Osteocyte (in vitro differentiated cells): ENCODE results near the gene PRR20G. TPM values are rescaled to one million over a fixed set of nuclear protein-coding genes. Genes with fewer than 3 reads are reported as not detected.
"Not testable (repeated sequence)": the region's sequence is repeated elsewhere in the genome, so short reads cannot be mapped to it uniquely, and the experiment has no call there.

ENCODE experiments used
- DNase-seq: peaks from one replicate; pipeline ENCODE4 v3.0.0; 2021; ENCODE audit warnings: mixed read lengths; ENCODE audit not compliant: unreplicated experiment; ENCODE audit errors: extremely low spot score
- H3K27ac Mint-ChIP-seq: one replicate; pipeline ENCODE4 v1.8.0; 2021; ENCODE audit warnings: mild to moderate bottlenecking, mixed read lengths; ENCODE audit not compliant: unreplicated experiment
- H3K27me3 Mint-ChIP-seq: one replicate; pipeline ENCODE4 v1.8.0; 2021; ENCODE audit warnings: mixed read lengths; ENCODE audit not compliant: unreplicated experiment
- H3K36me3 Mint-ChIP-seq: one replicate; pipeline ENCODE4 v1.8.0; 2021; ENCODE audit warnings: mixed read lengths; ENCODE audit not compliant: unreplicated experiment
- H3K4me1 Mint-ChIP-seq: one replicate; pipeline ENCODE4 v1.8.0; 2021; ENCODE audit warnings: mixed read lengths; ENCODE audit not compliant: unreplicated experiment
- H3K4me3 Mint-ChIP-seq: one replicate; pipeline ENCODE4 v1.8.0; 2021; ENCODE audit warnings: mild to moderate bottlenecking, moderate library complexity, mixed read lengths; ENCODE audit not compliant: unreplicated experiment
- H3K9me3 Mint-ChIP-seq: one replicate; pipeline ENCODE4 v1.8.0; 2021; ENCODE audit warnings: mixed read lengths; ENCODE audit not compliant: unreplicated experiment
- total RNA-seq: library from RNA; stranded (reverse); gene quantifications from 2 replicates; pipeline ENCODE4 v1.2.1, GENCODE V29; 2021
- TF ChIP-seq, protein P1 (sequence below): fragments of 200-600 bp; sonication (generic); IDR thresholded peaks from 2 replicates; pipeline ENCODE4 v1.5.0; 2021; ENCODE audit warnings: antibody characterized with exemption, mild to moderate bottlenecking, moderate library complexity

The PRR20G gene
- total RNA-seq, 1 donor from 2014 or later: not detected

DNA sequence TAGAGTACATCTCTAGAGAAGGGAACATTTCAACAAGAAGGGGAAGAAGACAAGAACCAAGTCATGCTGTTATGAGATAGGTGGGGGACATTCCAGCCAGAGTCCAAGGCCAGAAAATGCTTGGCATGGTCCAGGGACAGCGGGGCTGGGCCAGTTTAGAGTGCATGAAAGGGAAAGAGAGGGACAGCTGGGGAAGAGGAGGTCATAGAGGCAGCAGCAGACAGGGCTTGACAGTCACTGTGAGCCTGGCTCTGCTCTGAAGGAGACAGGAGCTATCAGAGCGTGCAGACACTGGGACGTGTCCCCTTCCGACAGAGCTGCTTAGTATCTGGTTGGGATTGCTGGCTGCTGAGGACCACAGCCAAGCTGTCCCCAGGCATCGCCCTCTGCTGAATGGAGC, 35.7 kb upstream of the PRR20G start:
- peaks cover 6% of the 10 kb centered on the region for H3K9me3 Mint-ChIP-seq
- no peaks in the 10 kb centered on the region for H3K4me1 Mint-ChIP-seq
- H3K4me3 Mint-ChIP-seq: no peak overlapping the region
- H3K36me3 Mint-ChIP-seq: no peaks in the 10 kb centered on the region
- DNase-seq: no peak
- no peak overlapping the region for H3K27ac Mint-ChIP-seq
- TF ChIP-seq, protein P1, sequence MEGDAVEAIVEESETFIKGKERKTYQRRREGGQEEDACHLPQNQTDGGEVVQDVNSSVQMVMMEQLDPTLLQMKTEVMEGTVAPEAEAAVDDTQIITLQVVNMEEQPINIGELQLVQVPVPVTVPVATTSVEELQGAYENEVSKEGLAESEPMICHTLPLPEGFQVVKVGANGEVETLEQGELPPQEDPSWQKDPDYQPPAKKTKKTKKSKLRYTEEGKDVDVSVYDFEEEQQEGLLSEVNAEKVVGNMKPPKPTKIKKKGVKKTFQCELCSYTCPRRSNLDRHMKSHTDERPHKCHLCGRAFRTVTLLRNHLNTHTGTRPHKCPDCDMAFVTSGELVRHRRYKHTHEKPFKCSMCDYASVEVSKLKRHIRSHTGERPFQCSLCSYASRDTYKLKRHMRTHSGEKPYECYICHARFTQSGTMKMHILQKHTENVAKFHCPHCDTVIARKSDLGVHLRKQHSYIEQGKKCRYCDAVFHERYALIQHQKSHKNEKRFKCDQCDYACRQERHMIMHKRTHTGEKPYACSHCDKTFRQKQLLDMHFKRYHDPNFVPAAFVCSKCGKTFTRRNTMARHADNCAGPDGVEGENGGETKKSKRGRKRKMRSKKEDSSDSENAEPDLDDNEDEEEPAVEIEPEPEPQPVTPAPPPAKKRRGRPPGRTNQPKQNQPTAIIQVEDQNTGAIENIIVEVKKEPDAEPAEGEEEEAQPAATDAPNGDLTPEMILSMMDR: no peak
- no peaks in the 10 kb centered on the region for H3K27me3 Mint-ChIP-seq

DNA sequence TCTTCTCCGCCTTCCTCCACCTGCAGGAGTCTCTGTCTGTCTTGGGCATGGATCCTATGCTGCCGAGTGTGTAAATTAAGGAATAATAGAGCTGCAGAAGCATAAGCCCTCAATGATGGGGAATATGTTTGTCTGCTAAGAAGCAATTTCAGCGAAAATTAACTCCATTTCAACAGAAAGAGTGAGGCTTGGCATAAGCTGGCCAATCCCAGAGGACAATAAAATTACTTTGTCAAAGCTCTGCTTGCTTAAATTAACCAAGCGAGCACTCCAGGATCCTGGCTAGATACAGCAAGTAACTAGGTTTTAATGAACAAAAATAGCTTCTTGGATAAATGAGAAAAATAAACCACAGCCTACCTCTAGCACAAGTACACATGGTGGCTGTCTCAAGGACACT, 33.5 kb upstream of the PRR20G start:
- Mint-ChIP-seq H3K27me3 (no peaks in the 10 kb centered on the region), H3K4me1 (no peaks in the 10 kb centered on the region), H3K9me3 (peaks cover 6% of the 10 kb centered on the region), H3K36me3 (no peaks in the 10 kb centered on the region), H3K4me3 (no peak overlapping the region), H3K27ac (no peak overlapping the region)
- TF ChIP-seq, protein P1: no peak
- DNase-seq: no peak

- Mint-ChIP-seq H3K27ac (no peak overlapping the region), H3K36me3 (no peaks in the 10 kb centered on the region), H3K4me3 (no peak overlapping the region), H3K9me3 (peaks cover 6% of the 10 kb centered on the region), H3K4me1 (no peaks in the 10 kb centered on the region), H3K27me3 (no peaks in the 10 kb centered on the region)
- TF ChIP-seq, protein P1: no peak
- no peak for DNase-seq
Observed at GRCh38 chr3:127320529-127321121, 32.8 kb upstream of the PRR20G start.

- Mint-ChIP-seq H3K27ac (no peak overlapping the region), H3K4me1 (no peaks in the 10 kb centered on the region), H3K36me3 (no peaks in the 10 kb centered on the region), H3K9me3 (peaks cover 6% of the 10 kb centered on the region), H3K4me3 (no peak overlapping the region), H3K27me3 (peaks cover 8% of the 10 kb centered on the region)
- TF ChIP-seq, protein P1: no peak
- no peak for DNase-seq
Observed at GRCh38 chr3:127316685-127317084, 28.8 kb upstream of the PRR20G start.

GRCh38 chr3:127312818-127313217, 25.0 kb upstream of the PRR20G start:
- H3K4me1 Mint-ChIP-seq: no peaks in the 10 kb centered on the region
- H3K27ac Mint-ChIP-seq: no peak overlapping the region
- H3K36me3 Mint-ChIP-seq: no peaks in the 10 kb centered on the region
- no peak for DNase-seq
- peaks cover 16% of the 10 kb centered on the region for H3K27me3 Mint-ChIP-seq
- no peak overlapping the region for H3K4me3 Mint-ChIP-seq
- TF ChIP-seq, protein P1: no peak
- H3K9me3 Mint-ChIP-seq: no peaks in the 10 kb centered on the region

GRCh38 chr3:127308821-127309220, 21.0 kb upstream of the PRR20G start:
- not testable (repeated sequence) for H3K36me3 Mint-ChIP-seq, H3K27ac Mint-ChIP-seq, DNase-seq, H3K4me1 Mint-ChIP-seq, H3K4me3 Mint-ChIP-seq, H3K9me3 Mint-ChIP-seq
- H3K27me3 Mint-ChIP-seq: peaks cover 22% of the 10 kb centered on the region
